H9 (cell line): ENCODE measurements around the gene LMF1. TPM values are rescaled to one million over a fixed set of nuclear protein-coding genes. Genes with fewer than 3 reads are reported as not detected.

Experiments used
- DNase-seq: peaks from one replicate; pipeline ENCODE4 v3.0.0-alpha.2; 2017
- H2AFZ ChIP-seq: one replicate; pipeline ENCODE4 v1.6.1; 2013; ENCODE audit warnings: mild to moderate bottlenecking, low read length, control low read depth, moderate library complexity
- H2AK5ac ChIP-seq: 2 replicates; pipeline ENCODE4 v1.6.1; 2013; ENCODE audit warnings: low read length, control low read depth, mixed read lengths; ENCODE audit not compliant: insufficient read length
- H2BK120ac ChIP-seq: one replicate; pipeline ENCODE4 v1.6.1; 2013; ENCODE audit warnings: low read depth, mild to moderate bottlenecking, low read length, control low read depth, inconsistent platforms; ENCODE audit not compliant: poor library complexity, severe bottlenecking
- H2BK12ac ChIP-seq: 2 replicates; pipeline ENCODE4 v1.6.1; 2013; ENCODE audit warnings: low read length, control low read depth, mixed read lengths, low read depth; ENCODE audit not compliant: insufficient read length
- H2BK15ac ChIP-seq: 2 replicates; pipeline ENCODE4 v1.6.1; 2013; ENCODE audit warnings: low read depth, low read length, control low read depth
- H2BK20ac ChIP-seq: one replicate; pipeline ENCODE4 v1.6.1; 2013; ENCODE audit warnings: low read depth, mild to moderate bottlenecking, low read length, control low read depth, inconsistent platforms; ENCODE audit not compliant: poor library complexity, severe bottlenecking
- H2BK5ac ChIP-seq: 2 replicates; pipeline ENCODE4 v1.6.1; 2013; ENCODE audit warnings: low read length, control low read depth, mixed read lengths; ENCODE audit not compliant: insufficient read length
- H3K14ac ChIP-seq: 2 replicates; pipeline ENCODE4 v1.6.1; 2013; ENCODE audit warnings: low read length, control low read depth; ENCODE audit not compliant: insufficient read depth
- H3K18ac ChIP-seq: 2 replicates; pipeline ENCODE4 v1.6.1; 2013; ENCODE audit warnings: low read depth, mild to moderate bottlenecking, mixed read lengths, low read length, control low read depth; ENCODE audit not compliant: insufficient read length
- H3K23ac ChIP-seq: 2 replicates; pipeline ENCODE4 v1.6.1; 2013; ENCODE audit warnings: low read length, control low read depth, mixed read lengths, low read depth; ENCODE audit not compliant: insufficient read length
- H3K23me2 ChIP-seq: 2 replicates; pipeline ENCODE4 v1.6.1; 2013; ENCODE audit warnings: low read depth, mild to moderate bottlenecking, mixed read lengths, low read length, control low read depth; ENCODE audit not compliant: insufficient read length, poor library complexity, severe bottlenecking
- H3K27ac ChIP-seq: 2 replicates; pipeline ENCODE4 v1.5.1; 2013; ENCODE audit warnings: low read length, control low read depth, mixed read lengths, low read depth; ENCODE audit not compliant: insufficient read length
- H3K27me3 ChIP-seq: 2 replicates; pipeline ENCODE4 v1.6.1; 2013; ENCODE audit warnings: low read length, control low read depth, inconsistent platforms; ENCODE audit not compliant: insufficient read depth
- H3K4ac ChIP-seq: 2 replicates; pipeline ENCODE4 v1.6.1; 2013; ENCODE audit warnings: low read depth, mild to moderate bottlenecking, control low read depth, inconsistent platforms, low read length, moderate library complexity
- H3K4me1 ChIP-seq: 2 replicates; pipeline ENCODE4 v1.6.1; 2013; ENCODE audit warnings: low read length, control low read depth, inconsistent platforms; ENCODE audit not compliant: insufficient read depth
- H3K4me2 ChIP-seq: 2 replicates; pipeline ENCODE4 v1.6.1; 2013; ENCODE audit warnings: low read length, control low read depth, mixed read lengths; ENCODE audit not compliant: insufficient read length, insufficient read depth
- H3K56ac ChIP-seq: 2 replicates; pipeline ENCODE4 v1.6.1; 2013; ENCODE audit warnings: low read depth, mild to moderate bottlenecking, mixed read lengths, low read length, control low read depth; ENCODE audit not compliant: insufficient read length
- H3K79me1 ChIP-seq: 2 replicates; pipeline ENCODE4 v1.6.1; 2013; ENCODE audit warnings: low read depth, mild to moderate bottlenecking, moderate library complexity, low read length, control low read depth, inconsistent platforms; ENCODE audit not compliant: insufficient read depth, poor library complexity, severe bottlenecking
- H3K79me2 ChIP-seq: 2 replicates; pipeline ENCODE4 v1.6.1; 2013; ENCODE audit warnings: low read length, control low read depth, inconsistent platforms; ENCODE audit not compliant: insufficient read depth
- H3K9ac ChIP-seq: 2 replicates; pipeline ENCODE4 v1.6.1; 2013; ENCODE audit warnings: low read length, control low read depth, mixed read lengths; ENCODE audit not compliant: insufficient read length; ENCODE audit errors: extremely low read depth
- H3K9me3 ChIP-seq: one replicate; pipeline ENCODE4 v1.6.1; 2013; ENCODE audit warnings: low read depth, low read length, inconsistent platforms; ENCODE audit not compliant: control insufficient read depth
- H3T11ph ChIP-seq: one replicate; pipeline ENCODE4 v1.6.1; 2013; ENCODE audit warnings: mild to moderate bottlenecking, low read length, control low read depth, inconsistent platforms
- H4K20me1 ChIP-seq: one replicate; pipeline ENCODE4 v1.6.1; 2013; ENCODE audit not compliant: control insufficient read depth, insufficient read length, insufficient read depth
- H4K5ac ChIP-seq: 2 replicates; pipeline ENCODE4 v1.6.1; 2013; ENCODE audit warnings: low read depth, mild to moderate bottlenecking, mixed read lengths, low read length, control low read depth; ENCODE audit not compliant: insufficient read length
- H4K8ac ChIP-seq: replicated peaks from 2 replicates; pipeline ENCODE4 v1.6.1; 2013; ENCODE audit warnings: low read length, control low read depth, mixed read lengths, low read depth; ENCODE audit not compliant: insufficient read length
- H4K91ac ChIP-seq: 2 replicates; pipeline ENCODE4 v1.6.1; 2013; ENCODE audit warnings: low read depth, mild to moderate bottlenecking, moderate library complexity, mixed read lengths, low read length, control low read depth; ENCODE audit not compliant: insufficient read length
- H3K27ac Mint-ChIP-seq, 3 experiments: 2 replicates in 2 of 3; 3 replicates in 1 of 3; pipeline ENCODE4 v1.8.0; 2020 to 2021; ENCODE audit warnings: mixed read lengths in 3 of 3, mild to moderate bottlenecking in 1 of 3, moderate library complexity in 1 of 3
- H3K27me3 Mint-ChIP-seq: 2 replicates; pipeline ENCODE4 v1.8.0; 2021; ENCODE audit warnings: low read depth, mild to moderate bottlenecking, moderate library complexity, mixed read lengths
- H3K36me3 Mint-ChIP-seq, 3 experiments: 2 replicates in 2 of 3; 3 replicates in 1 of 3; pipeline ENCODE4 v1.8.0; 2020 to 2021; ENCODE audit warnings: low read depth in 3 of 3, mixed read lengths in 3 of 3; ENCODE audit not compliant: insufficient read depth in 1 of 3
- H3K4me1 Mint-ChIP-seq, 2 experiments: 2 replicates each; pipeline ENCODE4 v1.8.0; 2020; ENCODE audit warnings: mixed read lengths in 2 of 2
- H3K4me3 Mint-ChIP-seq, 2 experiments: 2 replicates in 1 of 2; 3 replicates in 1 of 2; pipeline ENCODE4 v1.8.0; 2020 to 2021; ENCODE audit warnings: mild to moderate bottlenecking in 2 of 2, mixed read lengths in 2 of 2, moderate library complexity in 1 of 2
- H3K9me3 Mint-ChIP-seq, 2 experiments: 2 replicates in 1 of 2; 3 replicates in 1 of 2; pipeline ENCODE4 v1.8.0; 2020; ENCODE audit warnings: mild to moderate bottlenecking in 2 of 2, mixed read lengths in 2 of 2, moderate library complexity in 1 of 2
- CTCF ChIP-seq: fragments of 200-600 bp; sonication (generic); conservative IDR thresholded peaks from 3 replicates; pipeline ENCODE4 v1.8.0; 2021; ENCODE audit warnings: antibody characterized with exemption, mild to moderate bottlenecking
- WGBS: extraction: QIAGEN DNeasy Blood & Tissue Kit; methylation state at CpG from one replicate; pipeline ENCODE4 v1.1.7; 2013; ENCODE audit warnings: missing lambda C conversion rate, low lambda C conversion rate, mixed read lengths; ENCODE audit not compliant: insufficient read length; ENCODE audit errors: extremely low coverage; 5-methylcytosine and 5-hydroxymethylcytosine counted together
- total RNA-seq: library from RNA; stranded (reverse); gene quantifications from 2 replicates; pipeline ENCODE4 v1.2.1, GENCODE V29; 2021

LMF1 gene
- total RNA-seq, 1 experiment from 2014 or later = 7.1 TPM

GRCh38 chr16:865026-865425, 105.8 kb downstream of the LMF1 start:
- no peaks in the 10 kb centered on the region for H3K79me1 ChIP-seq
- no peak overlapping the region for H3K4ac ChIP-seq
- no peak overlapping the region for H4K91ac ChIP-seq
- H3K27ac ChIP-seq = no peak overlapping the region
- H3K79me2 ChIP-seq = no peaks in the 10 kb centered on the region
- no peak overlapping the region for H2BK5ac ChIP-seq
- no peak overlapping the region for H4K8ac ChIP-seq
- H2BK20ac ChIP-seq = no peak overlapping the region
- Mint-ChIP-seq H3K4me1 (no peaks in the 10 kb centered on the region), H3K36me3 (0 out of 7 replicates have a peak, but pooled peaks cover 0 to 3% (median 0%) of the 10 kb centered on the region in 3 experiments), H3K9me3 (peaks cover 8 to 36% of the 10 kb centered on the region in 2 experiments), H3K4me3 (no peak overlapping the region), H3K27ac (no peak overlapping the region), H3K27me3 (no peaks in the 10 kb centered on the region; the same call in 1 of the 2 replicates)
- H3K14ac ChIP-seq = no peak overlapping the region
- H2BK12ac ChIP-seq = no peak overlapping the region
- no peaks in the 10 kb centered on the region for H4K20me1 ChIP-seq
- H3T11ph ChIP-seq = no peak overlapping the region
- no peaks in the 10 kb centered on the region for H3K23me2 ChIP-seq
- H2AK5ac ChIP-seq = no peak overlapping the region
- H3K4me2 ChIP-seq = no peak overlapping the region
- H3K9me3 ChIP-seq = no peaks in the 10 kb centered on the region
- H2BK15ac ChIP-seq = no peak overlapping the region
- H3K23ac ChIP-seq = no peak overlapping the region
- no peak overlapping the region for H2AFZ ChIP-seq
- no peaks in the 10 kb centered on the region for H3K27me3 ChIP-seq
- no peak overlapping the region for H3K9ac ChIP-seq
- H3K4me1 ChIP-seq = no peaks in the 10 kb centered on the region
- no peak for TF ChIP-seq CTCF
- no peak overlapping the region for H3K18ac ChIP-seq
- H3K56ac ChIP-seq = no peak overlapping the region
- WGBS = no CpG with 5 or more reads among the region's 5 CpGs
- no peak overlapping the region for H2BK120ac ChIP-seq
- DNase-seq = no peak
- H4K5ac ChIP-seq = no peak overlapping the region
